Measurements from ENCODE around the gene TBCK.

- TF ChIP-seq CTCF (conservative IDR thresholded peaks at IDR 0.05): no peak
- TF ChIP-seq ZFX (IDR thresholded peaks at IDR 0.05): no peak
Measured at GRCh38 chr4:106306561-106306960, 9.4 kb downstream of the TBCK start.
